K562 (cell line): Measurements from ENCODE around the gene AGPAT2. TPM values are rescaled to one million over a fixed set of nuclear protein-coding genes. Genes with fewer than 3 reads are reported as not detected.

Source experiments
- ATAC-seq: fragments of 200-7000 bp; cut with Tn5 transposase; 3 replicates; pipeline ENCODE4 v1.9.1; 2020; ENCODE audit warnings: moderate library complexity
- BruUV-seq: library from RNA; stranded (reverse); fragments of 400-500 nt; replicated peaks from 2 replicates; lab custom pipeline; 2021; lab: Mats Ljungman, UMichigan
- CTCF ChIA-PET: fragments of 300-600 bp; formaldehyde crosslinking; extraction: SDS; loops from one replicate; lab custom pipeline; 2021; ENCODE audit warnings: low intra/inter-chr PET ratio; lab: Yijun Ruan, JAX
- POLR2A ChIA-PET: fragments of 300-600, 350-650 bp; sonication (Branson Sonifier 250); formaldehyde crosslinking; extraction: SDS; loops from one replicate; lab custom pipeline; 2021; ENCODE audit warnings: antibody characterized with exemption, inconsistent platforms; lab: Yijun Ruan, JAX
- DNase-seq, 4 experiments: peaks; one replicate each; pipeline versions ENCODE4 v3.0.0 to v3.0.0-alpha.2; 2011 to 2018; ENCODE audit warnings: low spot score in 3 of 4, mixed read lengths in 3 of 4; ENCODE audit errors: extremely low read depth in 1 of 4
- FAIRE-seq: peaks from 2 replicates; lab custom pipeline; 2011; peaks lifted over from hg19 to GRCh38; lab: Jason Lieb, UNC
- H2AFZ ChIP-seq: 2 replicates; pipeline ENCODE4 v1.6.0; 2011; ENCODE audit warnings: low read depth, low read length, control low read depth, inconsistent platforms
- H3K27ac ChIP-seq: fragments of 200-600 bp; 3 replicates; pipeline ENCODE4 v1.8.0; 2011; ENCODE audit warnings: low read depth, mild to moderate bottlenecking, control low read depth, inconsistent platforms, low read length, moderate library complexity, mixed read lengths; ENCODE audit errors: extremely low read depth
- H3K27me3 ChIP-seq, 2 experiments: fragments of 300-600 bp in 1 of 2; 2 replicates in 1 of 2; 3 replicates in 1 of 2; pipeline versions ENCODE4 v1.6.0 to v1.8.0; 2011; ENCODE audit warnings: inconsistent platforms in 2 of 2, low read length in 2 of 2, mild to moderate bottlenecking in 1 of 2, mixed read lengths in 1 of 2, moderate library complexity in 1 of 2; ENCODE audit not compliant: control insufficient read depth in 2 of 2, insufficient read depth in 2 of 2
- H3K36me3 ChIP-seq: fragments of 300-600 bp; 3 replicates; pipeline ENCODE4 v1.8.0; 2011; ENCODE audit warnings: mild to moderate bottlenecking, low read length, inconsistent platforms; ENCODE audit not compliant: control insufficient read depth, insufficient read depth
- H3K4me1 ChIP-seq, 2 experiments: fragments of 200-600 bp in 1 of 2; replicated peaks in 1 of 2; 2 replicates in 1 of 2; 3 replicates in 1 of 2; pipeline versions ENCODE4 v1.5.1 to v1.8.0; 2011; ENCODE audit warnings: inconsistent platforms in 2 of 2, low read length in 2 of 2, mild to moderate bottlenecking in 1 of 2, mixed read lengths in 1 of 2, moderate library complexity in 1 of 2; ENCODE audit not compliant: control insufficient read depth in 2 of 2, insufficient read depth in 2 of 2
- H3K4me2 ChIP-seq: 2 replicates; pipeline ENCODE4 v1.6.1; 2011; ENCODE audit warnings: low read length, control low read depth, inconsistent platforms, mixed read lengths; ENCODE audit not compliant: insufficient read depth
- H3K4me3 ChIP-seq: fragments of 200-600 bp; sonication (generic), shearing (Covaris generic); 2 replicates; pipeline ENCODE4 v1.5.1; 2016; ENCODE audit warnings: control low read depth, inconsistent platforms
- H3K79me2 ChIP-seq: fragments of 200-600 bp; 3 replicates; pipeline ENCODE4 v1.8.0; 2011; ENCODE audit warnings: low read length, inconsistent platforms; ENCODE audit not compliant: control insufficient read depth, insufficient read depth
- H3K9ac ChIP-seq, 2 experiments: 2 replicates each; pipeline versions ENCODE4 v1.6.0 to v1.6.1; 2011; ENCODE audit warnings: low read depth in 2 of 2, low read length in 2 of 2, control low read depth in 1 of 2, inconsistent platforms in 1 of 2, mild to moderate bottlenecking in 1 of 2, mixed read lengths in 1 of 2; ENCODE audit not compliant: insufficient read depth in 1 of 2
- H3K9me1 ChIP-seq: one replicate; pipeline ENCODE4 v1.6.0; 2011; ENCODE audit warnings: inconsistent platforms, mild to moderate bottlenecking, low read length, moderate library complexity; ENCODE audit not compliant: control insufficient read depth, insufficient read depth
- H3K9me3 ChIP-seq: replicated peaks from 2 replicates; pipeline ENCODE4 v1.5.1; 2011; ENCODE audit warnings: low read depth, low read length, inconsistent platforms; ENCODE audit not compliant: control insufficient read depth, insufficient read depth
- H4K20me1 ChIP-seq: replicated peaks from 2 replicates; pipeline ENCODE4 v1.6.1; 2011; ENCODE audit warnings: low read length, inconsistent platforms, mixed read lengths; ENCODE audit not compliant: control insufficient read depth, insufficient read depth
- ATF1 ChIP-seq, 2 experiments: fragments of 450-650 bp in 1 of 2; IDR thresholded peaks; 2 replicates each; pipeline ENCODE4 v1.6.1; 2016; ENCODE audit warnings: missing compliant biosample characterization in 1 of 2, missing genetic modification characterization in 1 of 2
- CBX1 ChIP-seq: sonication (generic); IDR thresholded peaks from 2 replicates; pipeline ENCODE4 v1.6.1; 2016; ENCODE audit warnings: antibody characterized with exemption, low read depth, mild to moderate bottlenecking
- NFE2 ChIP-seq: IDR thresholded peaks from 2 replicates; pipeline ENCODE4 v1.6.1; 2014; ENCODE audit warnings: antibody characterized with exemption, low read depth
- NFXL1 ChIP-seq: fragments of 450-650 bp; formaldehyde crosslinking; IDR thresholded peaks from 2 replicates; pipeline ENCODE4 v1.4.0; 2021; ENCODE audit warnings: mild to moderate bottlenecking
- PPARD ChIP-seq: fragments of 250-450 bp; sonication (Bioruptor Pico); IDR thresholded peaks from 2 replicates; pipeline ENCODE4 v1.8.0; 2022; ENCODE audit warnings: inconsistent platforms, mild to moderate bottlenecking, moderate library complexity
- RAD51 ChIP-seq: fragments of 450-650 bp; IDR thresholded peaks from 2 replicates; pipeline ENCODE4 v1.7.1; 2016; ENCODE audit warnings: low read depth, mild to moderate bottlenecking, borderline replicate concordance
- SFPQ ChIP-seq: fragments of 200-400 bp; formaldehyde crosslinking; IDR thresholded peaks from 2 replicates; pipeline ENCODE4 v1.6.1; 2017; ENCODE audit warnings: mild to moderate bottlenecking, low read depth, low read length, moderate library complexity
- TAF15 ChIP-seq: fragments of 200-400 bp; formaldehyde crosslinking; IDR thresholded peaks from 2 replicates; pipeline ENCODE4 v1.6.1; 2017; ENCODE audit warnings: mild to moderate bottlenecking, low read depth, low read length, moderate library complexity
- WGBS: fragments of 100-300 bp; shearing (Covaris generic); methylation state at CpG from one replicate; pipeline ENCODE4 v1.1.6; 2016; ENCODE audit warnings: low coverage, mixed read lengths; ENCODE audit not compliant: insufficient coverage; ENCODE audit errors: missing lambda C conversion rate; 5-methylcytosine and 5-hydroxymethylcytosine counted together
- in situ Hi-C: fragments of 300-500 bp; cut with MboI; formaldehyde crosslinking; loops from 4 replicates; pipeline ENCODE4 v1.15.0; 2018; ENCODE audit warnings: inconsistent platforms, mixed read lengths
- intact Hi-C: fragments of 100-400 bp; cut with micrococcal nuclease; formaldehyde crosslinking; loops from 2 replicates; pipeline ENCODE4 v1.14.2; 2022
- polyA plus RNA-seq, 8 experiments: library from polyadenylated mRNA; depleted of rRNA in 4 of 8; stranded (reverse) in 5 of 8; unstranded in 3 of 8; fragments of >200 nt; fragmentation: Nextera tagmentation in 2 of 8; fragmentation: Illumina TruSeq in 1 of 8; extraction: Ambion mirVana in 2 of 8; extraction: Trizol in 1 of 8; gene quantifications; 2 replicates each; pipeline versions ENCODE4 v1.2.1 to v1.2.3, GENCODE V29; 2011 to 2014; ENCODE audit warnings: inconsistent platforms in 1 of 8, missing spikeins in 1 of 8
- total RNA-seq, 7 experiments: library from RNA; depleted of rRNA in 6 of 7; stranded (reverse); fragments of >200 nt in 6 of 7; fragmentation: Illumina TruSeq in 2 of 7; extraction: Trizol in 2 of 7; gene quantifications; 2 replicates each; pipeline versions ENCODE4 v1.2.1 to v1.2.3, GENCODE V29; 2011 to 2021; ENCODE audit warnings: low replicate concordance in 1 of 7

The AGPAT2 gene
- total and polyA plus RNA-seq, 9 of the 15 experiments (the other 6 are each of a cell fraction or from before 2014, with no cell fraction given), result 0.13 to 54.5 (median 23.9) TPM

DNA sequence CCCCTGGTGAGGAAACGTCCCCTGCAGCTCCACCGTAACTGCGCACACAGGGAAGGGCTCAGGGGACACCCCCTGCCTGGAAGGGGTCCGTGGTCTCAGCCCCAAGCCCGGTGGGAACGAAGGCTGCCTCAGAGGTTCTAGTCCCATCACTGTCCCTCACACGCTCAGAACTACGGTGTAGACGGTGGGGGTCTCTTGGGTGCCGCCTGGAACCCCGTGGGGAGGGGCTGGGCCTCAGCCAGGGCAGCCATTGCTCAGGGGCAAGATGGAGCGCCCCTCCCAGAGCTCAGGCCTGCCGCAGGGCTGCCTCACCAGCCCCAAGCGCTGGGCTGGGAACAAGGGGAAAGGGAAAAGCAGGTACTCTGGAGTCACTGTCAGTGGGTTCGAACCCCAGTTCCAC, 2.9 kb downstream of the AGPAT2 start:
- peaks cover 6% of the 10 kb centered on the region; the same call in 1 of the 2 replicates for H4K20me1 ChIP-seq
- H3K36me3 ChIP-seq, result peaks cover 20% of the 10 kb centered on the region; the same call in 1 of the 3 replicates
- no peak overlapping the region for H3K4me3 ChIP-seq
- ChIA-PET POLR2A (interaction anchor here (0.9 to 2.4 kb wide), 3 partner anchors 12 to 33 kb away, joined by 3 to 11 read pairs (median 4); partner anchors contain the start of gene EGFL7), CTCF (no interaction called here)
- peak overlapping the region in 1 of 2 experiments; percentile 98; a peak in 2 of 4 replicates for H3K9ac ChIP-seq
- in situ Hi-C loops (no loop called here), intact Hi-C loops (no loop called here)
- H2AFZ ChIP-seq, result no peak overlapping the region
- FAIRE-seq (no peak), DNase-seq (no peak), ATAC-seq (no peak)
- WGBS, result 93% methylated on average over 12 of the region's 15 CpGs
- H3K4me2 ChIP-seq, result no peak overlapping the region
- TF ChIP-seq ATF1 (CRISPR knock-in tag; IDR thresholded peaks at IDR 0.05) (no peak), ATF1 (tag; IDR thresholded peaks at IDR 0.05) (no peak), NFE2 (no peak), RAD51 (no peak), PPARD (CRISPR knock-in tag) (no peak), TAF15 (no peak), CBX1 (no peak), NFXL1 (CRISPR knock-in tag) (no peak), SFPQ (no peak)
- no TSS peak for BruUV-seq
- H3K9me1 ChIP-seq, result peaks cover 6% of the 10 kb centered on the region
- H3K27me3 ChIP-seq, result no peaks in the 10 kb centered on the region
- no peak overlapping the region for H3K27ac ChIP-seq
- no peaks in the 10 kb centered on the region for H3K9me3 ChIP-seq
- peaks cover 62% of the 10 kb centered on the region for H3K79me2 ChIP-seq
- peaks cover 6 to 78% of the 10 kb centered on the region in 2 experiments; a peak in 4 of 5 replicates for H3K4me1 ChIP-seq
